ENCODE measurements around the gene NELFCD.

GRCh38 chr20:58970146-58970545 is 10.9 kb upstream of the NELFCD start:
- no peak for TF ChIP-seq CTCF (IDR thresholded peaks at IDR 0.05 in 4 of 5, conservative IDR thresholded peaks at IDR 0.05 in 1 of 5)
- TF ChIP-seq POLR2A (IDR thresholded peaks at IDR 0.05), result no peak
